Spleen (tissue), 11 donors: ENCODE results near the gene MTG1. TPM values are rescaled to one million over a fixed set of nuclear protein-coding genes. Genes with fewer than 3 reads are reported as not detected.
"Not testable (repeated sequence)": the region's sequence is repeated elsewhere in the genome, so short reads cannot be mapped to it uniquely, and the experiment has no call there.

Experiments used
- DNase-seq: peaks from one replicate; pipeline ENCODE4 v3.0.0-alpha.2; 2020
- H3K27ac ChIP-seq, 8 donors: fragments of 200-600 bp; sonication (generic) in 7 of 8; 1 replicate in 4 of 8; 2 replicates in 4 of 8; pipeline versions ENCODE4 v1.5.0 to v1.8.0; 2016 to 2021; ENCODE audit warnings: inconsistent platforms in 4 of 8, mild to moderate bottlenecking in 4 of 8, moderate library complexity in 1 of 8
- H3K27me3 ChIP-seq, 7 donors: fragments of 200-600 bp; sonication (generic) in 6 of 7; replicated peaks in 1 of 7; 1 replicate in 4 of 7; 2 replicates in 3 of 7; pipeline versions ENCODE4 v1.5.0 to v1.8.0; 2016 to 2021; ENCODE audit warnings: inconsistent platforms in 3 of 7, mild to moderate bottlenecking in 1 of 7
- H3K36me3 ChIP-seq, 6 donors: fragments of 200-600 bp; sonication (generic) in 5 of 6; 1 replicate in 4 of 6; 2 replicates in 2 of 6; pipeline versions ENCODE4 v1.5.0 to v1.8.0; 2016 to 2021; ENCODE audit warnings: inconsistent platforms in 2 of 6
- H3K4me1 ChIP-seq, 6 donors: fragments of 200-600 bp; sonication (generic) in 5 of 6; 1 replicate in 3 of 6; 2 replicates in 3 of 6; pipeline versions ENCODE4 v1.5.0 to v1.8.0; 2016 to 2021; ENCODE audit warnings: inconsistent platforms in 3 of 6
- H3K4me3 ChIP-seq, 8 donors: fragments of 200-600 bp; sonication (generic) in 7 of 8; 1 replicate in 4 of 8; 2 replicates in 4 of 8; pipeline versions ENCODE4 v1.5.0 to v1.8.0; 2016 to 2021; ENCODE audit warnings: inconsistent platforms in 4 of 8, mild to moderate bottlenecking in 4 of 8, moderate library complexity in 2 of 8
- H3K9me3 ChIP-seq, 8 donors: fragments of 200-600 bp; sonication (generic) in 7 of 8; 1 replicate in 4 of 8; 2 replicates in 4 of 8; pipeline versions ENCODE4 v1.5.0 to v1.8.0; 2016 to 2021; ENCODE audit warnings: inconsistent platforms in 4 of 8
- POLR2A ChIP-seq, 3 donors: fragments of 450-650 bp; IDR thresholded peaks; one replicate each; pipeline ENCODE4 v1.5.1; 2017; ENCODE audit warnings: antibody characterized with exemption in 3 of 3, mild to moderate bottlenecking in 1 of 3
- POLR2AphosphoS5 ChIP-seq, 3 donors: sonication (generic); formaldehyde crosslinking; IDR thresholded peaks; one replicate each; pipeline ENCODE4 v1.5.1; 2017; ENCODE audit warnings: antibody characterized with exemption in 3 of 3
- WGBS, 5 donors: extraction: QIAGEN DNeasy Blood & Tissue Kit in 3 of 5; methylation state at CpG; one replicate each; pipeline versions ENCODE4 v1.1.5 to v1.1.7; 2013 to 2018; 5-methylcytosine and 5-hydroxymethylcytosine counted together
- intact Hi-C: fragments of 100-400 bp; cut with DNase I; formaldehyde crosslinking; loops from one replicate; pipeline ENCODE4 v1.15.0; 2023; ENCODE audit warnings: low total_unique reads
- polyA plus RNA-seq, 3 donors: library from polyadenylated mRNA; stranded (reverse); fragments of 200-250 nt; gene quantifications; one replicate each; pipeline ENCODE4 v1.2.1, GENCODE V29; 2013
- total RNA-seq, 7 donors: library from RNA; depleted of rRNA in 3 of 7; stranded (reverse); fragments of >200 nt in 3 of 7; fragmentation: NEBNext Ultra II Directional in 4 of 7; extraction: Animal tissue kit (Norgen Biotek cat#: 25700) in 4 of 7; gene quantifications; one replicate each; pipeline versions ENCODE4 v1.1.0 to v1.2.1, GENCODE V29; 2016 to 2021
- TF ChIP-seq, protein P1 (sequence below), 11 experiments: fragments of 200-600 bp in 7 of 11; fragments of 450-650 bp in 4 of 11; sonication (generic) in 4 of 11; IDR thresholded peaks in 8 of 11; conservative IDR thresholded peaks in 3 of 11; 1 replicate in 7 of 11; 2 replicates in 4 of 11; pipeline versions ENCODE4 v1.4.0 to v1.8.0; 2016 to 2021; ENCODE audit warnings: antibody characterized with exemption in 11 of 11, inconsistent platforms in 4 of 11, mild to moderate bottlenecking in 1 of 11
- donor health status: healthy with polysubstance abuse.
- donor health status: DM: no; HTN: no; CAD: no; lungs with moderate emphysema.
- donor health status: DM: no; HTN: no; CAD: no.
- donor health status: Bipolar disorder and iron deficiency.
- donor health status: healthy.
- donor health status: DM: no; HTN: no; CAD: no.
- donor health status: DM: yes; HTN: yes; CAD: no.

MTG1 gene
- total and polyA plus RNA-seq, 10 donors: 35.4 to 122 (median 65.6) TPM

DNA sequence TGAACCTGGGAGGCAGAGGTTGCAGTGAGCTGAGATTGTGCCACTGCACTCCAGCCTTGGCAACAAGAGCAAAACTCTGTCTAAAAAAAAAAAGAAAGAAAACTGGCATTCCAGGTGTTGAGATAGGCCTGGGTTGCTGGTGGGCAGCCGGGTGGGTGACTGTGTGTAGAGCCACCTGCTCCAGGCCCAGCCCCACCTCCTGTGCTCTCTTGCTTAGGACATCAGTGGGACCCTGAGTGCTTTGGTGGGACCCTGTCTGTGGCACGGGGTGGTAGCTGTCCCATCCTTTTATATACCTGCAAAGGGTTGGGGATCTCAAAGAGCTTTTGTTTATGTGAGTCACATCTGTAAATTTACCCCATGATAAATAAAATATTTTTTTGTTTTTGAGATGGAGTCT lies 8.7 kb upstream of the MTG1 start:
- WGBS, 5 donors: 91 to 97% (median 93%) methylated on average over 2 of the region's 2 CpGs
- intact Hi-C loops: no loop called here
- no peaks in the 10 kb centered on the region for H3K27me3 ChIP-seq
- H3K4me3 ChIP-seq: no peak overlapping the region
- H3K36me3 ChIP-seq: peaks cover 0 to 30% (median 5%) of the 10 kb centered on the region in 6 donors
- no peaks in the 10 kb centered on the region for H3K9me3 ChIP-seq
- TF ChIP-seq, protein P1, sequence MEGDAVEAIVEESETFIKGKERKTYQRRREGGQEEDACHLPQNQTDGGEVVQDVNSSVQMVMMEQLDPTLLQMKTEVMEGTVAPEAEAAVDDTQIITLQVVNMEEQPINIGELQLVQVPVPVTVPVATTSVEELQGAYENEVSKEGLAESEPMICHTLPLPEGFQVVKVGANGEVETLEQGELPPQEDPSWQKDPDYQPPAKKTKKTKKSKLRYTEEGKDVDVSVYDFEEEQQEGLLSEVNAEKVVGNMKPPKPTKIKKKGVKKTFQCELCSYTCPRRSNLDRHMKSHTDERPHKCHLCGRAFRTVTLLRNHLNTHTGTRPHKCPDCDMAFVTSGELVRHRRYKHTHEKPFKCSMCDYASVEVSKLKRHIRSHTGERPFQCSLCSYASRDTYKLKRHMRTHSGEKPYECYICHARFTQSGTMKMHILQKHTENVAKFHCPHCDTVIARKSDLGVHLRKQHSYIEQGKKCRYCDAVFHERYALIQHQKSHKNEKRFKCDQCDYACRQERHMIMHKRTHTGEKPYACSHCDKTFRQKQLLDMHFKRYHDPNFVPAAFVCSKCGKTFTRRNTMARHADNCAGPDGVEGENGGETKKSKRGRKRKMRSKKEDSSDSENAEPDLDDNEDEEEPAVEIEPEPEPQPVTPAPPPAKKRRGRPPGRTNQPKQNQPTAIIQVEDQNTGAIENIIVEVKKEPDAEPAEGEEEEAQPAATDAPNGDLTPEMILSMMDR (IDR thresholded peaks at IDR 0.05 in 8 of 11, conservative IDR thresholded peaks at IDR 0.05 in 3 of 11): no peak
- no peak for TF ChIP-seq POLR2A (IDR thresholded peaks at IDR 0.05)
- TF ChIP-seq POLR2AphosphoS5 (IDR thresholded peaks at IDR 0.05): no peak
- no peak overlapping the region for H3K27ac ChIP-seq
- DNase-seq: peak; percentile 48
- peaks cover 24 to 54% (median 44%) of the 10 kb centered on the region in 6 donors for H3K4me1 ChIP-seq

DNA sequence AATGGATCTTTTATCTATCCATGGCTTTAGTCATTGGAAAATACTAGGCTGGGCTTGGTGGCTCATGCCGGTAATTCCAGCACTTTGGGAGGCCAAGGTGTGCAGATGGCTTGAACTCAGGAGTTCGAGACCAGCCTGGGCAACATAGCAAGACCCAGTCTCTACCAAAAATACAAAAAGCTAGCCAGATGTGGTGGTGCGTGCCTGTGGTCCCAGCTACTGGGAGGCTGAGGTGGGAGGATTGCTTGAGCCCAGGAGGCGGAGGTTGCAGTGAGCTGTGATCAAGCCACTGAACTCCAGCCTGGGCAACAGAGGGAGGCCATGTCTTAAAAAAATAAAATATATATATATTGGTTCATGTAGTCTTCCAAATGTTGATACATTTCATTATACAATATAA lies 7.0 kb upstream of the MTG1 start:
- peaks cover 0 to 25% (median 5%) of the 10 kb centered on the region in 6 donors for H3K36me3 ChIP-seq
- H3K4me3 ChIP-seq, H3K27ac ChIP-seq, H3K27me3 ChIP-seq, intact Hi-C loops, H3K9me3 ChIP-seq: not testable (repeated sequence)
- H3K4me1 ChIP-seq: peaks cover 20 to 54% (median 44%) of the 10 kb centered on the region in 6 donors
- DNase-seq: peak; percentile 64
- WGBS, 5 donors: 96 to 98% (median 97%) methylated on average over 4 of the region's 4 CpGs

DNA sequence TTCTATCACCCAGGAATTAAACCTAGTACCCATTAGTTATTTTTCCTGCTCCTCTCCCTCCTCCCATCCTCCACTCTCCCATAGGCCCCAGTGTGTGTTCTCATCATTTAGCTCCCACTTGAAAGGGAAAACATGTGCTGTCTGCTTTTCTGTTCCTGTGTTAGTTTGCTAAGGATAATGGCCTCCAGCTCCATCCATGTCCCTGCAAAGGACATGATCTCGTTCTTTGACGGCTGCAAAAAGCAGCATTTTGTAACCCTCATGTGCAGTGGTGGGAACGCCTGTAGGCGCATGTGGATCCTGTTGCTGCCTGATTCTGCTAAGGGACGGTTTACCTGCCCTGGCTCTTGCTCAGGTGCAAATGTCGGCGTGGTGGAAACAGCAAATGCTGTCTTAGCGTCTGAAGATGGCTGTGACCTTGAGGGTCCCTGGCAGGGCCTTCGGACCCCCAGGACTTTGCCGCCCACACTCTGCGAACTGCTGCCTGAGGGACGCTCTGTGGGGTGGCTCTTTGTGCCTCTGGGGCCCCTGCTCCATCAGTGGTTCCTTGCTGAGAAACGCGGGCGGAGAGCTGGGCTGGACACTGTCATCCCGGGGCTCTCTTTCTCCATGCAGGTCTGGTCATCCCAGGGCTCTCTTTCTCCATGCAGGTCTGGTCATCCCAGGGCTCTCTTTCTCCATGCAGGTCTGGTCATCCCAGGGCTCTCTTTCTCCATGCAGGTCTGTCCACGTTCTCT lies 5.6 kb upstream of the MTG1 start:
- DNase-seq: peak; percentile 80
- Histone ChIP-seq H3K9me3 (no peaks in the 10 kb centered on the region), H3K27ac (peak overlapping the region; percentile 69 to 94 (median 88)), H3K4me1 (peaks cover 24 to 65% (median 56%) of the 10 kb centered on the region in 6 donors), H3K36me3 (peaks cover 0 to 21% (median 5%) of the 10 kb centered on the region in 6 donors), H3K27me3 (no peaks in the 10 kb centered on the region), H3K4me3 (peak overlapping the region in 7 of 8 donors; percentile 8 to 70 (median 43))
- WGBS, 5 donors: 72 to 86% (median 78%) methylated on average over 12 to 17 of the region's 17 CpGs
- TF ChIP-seq POLR2AphosphoS5 (IDR thresholded peaks at IDR 0.05) (peak in 1 of 3 donors; percentile 8), POLR2A (IDR thresholded peaks at IDR 0.05) (no peak)
- TF ChIP-seq, protein P1 (IDR thresholded peaks at IDR 0.05 in 8 of 11, conservative IDR thresholded peaks at IDR 0.05 in 3 of 11): no peak
- intact Hi-C loops: no loop called here

DNA sequence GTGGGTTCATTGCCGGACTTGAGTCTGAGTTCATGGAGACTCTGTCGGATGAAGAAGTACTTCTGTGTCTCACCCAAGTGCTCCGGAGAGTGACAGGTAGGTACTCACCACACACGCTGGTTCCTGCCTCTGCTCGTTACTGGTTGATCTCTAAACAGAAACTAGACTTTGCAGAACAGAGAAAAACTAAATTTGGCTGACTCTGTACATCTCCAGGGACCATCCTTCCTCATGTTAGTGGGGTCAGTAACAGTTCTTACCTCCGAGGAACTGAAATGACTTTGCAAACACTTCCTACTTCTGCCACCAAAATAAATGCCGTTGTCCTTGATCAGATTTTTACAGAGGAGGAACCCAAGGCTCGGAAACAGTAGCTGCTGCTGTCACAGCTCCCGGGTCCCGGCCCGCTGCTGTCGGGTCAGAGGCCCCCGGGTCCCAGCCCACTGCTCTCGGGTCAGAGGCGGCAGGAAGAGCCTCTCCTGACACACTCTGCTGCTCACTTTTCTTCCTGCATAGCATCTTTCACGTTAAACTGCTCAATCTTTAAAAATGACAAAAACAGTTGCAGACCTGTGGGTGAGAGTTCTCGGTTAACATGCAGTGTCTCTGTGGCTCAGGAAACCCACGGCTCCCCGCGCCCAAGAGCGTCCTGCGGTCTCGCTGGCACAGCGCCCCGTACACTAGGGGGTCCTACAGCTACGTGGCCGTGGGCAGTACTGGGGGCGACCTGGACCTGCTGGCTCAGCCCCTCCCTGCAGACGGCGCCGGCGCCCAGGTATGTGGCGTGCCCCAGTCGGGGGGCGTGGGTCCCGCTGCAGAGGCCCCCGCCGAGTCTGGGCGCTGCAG lies 4.8 kb upstream of the MTG1 start:
- peaks cover 0 to 14% (median 3%) of the 10 kb centered on the region in 6 donors for H3K36me3 ChIP-seq
- TF ChIP-seq POLR2AphosphoS5 (IDR thresholded peaks at IDR 0.05): peak; percentile 59 to 77 (median 72)
- TF ChIP-seq, protein P1 (IDR thresholded peaks at IDR 0.05 in 8 of 11, conservative IDR thresholded peaks at IDR 0.05 in 3 of 11): peak in 6 of 11 experiments; percentile 10 to 49 (median 22)
- TF ChIP-seq POLR2A (IDR thresholded peaks at IDR 0.05): peak in 1 of 3 donors; percentile 65
- intact Hi-C loops: no loop called here
- WGBS, 5 donors: 35 to 49% (median 38%) methylated on average over 39 of the region's 39 CpGs
- no peaks in the 10 kb centered on the region for H3K27me3 ChIP-seq
- peak; percentile 91 for DNase-seq
- H3K9me3 ChIP-seq: no peaks in the 10 kb centered on the region
- H3K4me1 ChIP-seq: peaks cover 24 to 70% (median 60%) of the 10 kb centered on the region in 6 donors
- peak overlapping the region; percentile 69 to 94 (median 88) for H3K27ac ChIP-seq
- H3K4me3 ChIP-seq: peak overlapping the region; percentile 20 to 70 (median 44)
